Stimulated activated naive CD8-positive, alpha-beta T cell treated with anti-CD3 and anti-CD28 coated beads, Interleukin-15, amount 100 ng/mL, for 72 hours (primary cell): ENCODE measurements around the gene SEM1.
"Not testable (repeated sequence)": the region's sequence is repeated elsewhere in the genome, so short reads cannot be mapped to it uniquely, and the experiment has no call there.

Experiments used
- ATAC-seq: fragments of 150-1000 bp; cut with Tn5 transposase; 2 replicates; pipeline ENCODE4 v1.10.0; 2021; ENCODE audit warnings: mild to moderate bottlenecking, moderate library complexity
- DNase-seq, 2 donors: peaks; one replicate each; pipeline ENCODE4 v3.0.0; 2021 to 2022
- H3K27ac Mint-ChIP-seq, 2 donors: one replicate each; pipeline ENCODE4 v1.8.0; 2022; ENCODE audit warnings: mild to moderate bottlenecking in 2 of 2, mixed read lengths in 2 of 2, moderate library complexity in 2 of 2
- H3K27me3 Mint-ChIP-seq: one replicate; pipeline ENCODE4 v1.8.0; 2022; ENCODE audit warnings: mixed read lengths
- H3K4me1 Mint-ChIP-seq: one replicate; pipeline ENCODE4 v1.8.0; 2022; ENCODE audit warnings: mild to moderate bottlenecking, mixed read lengths
- H3K4me3 Mint-ChIP-seq, 2 donors: one replicate each; pipeline ENCODE4 v1.8.0; 2022; ENCODE audit warnings: mild to moderate bottlenecking in 2 of 2, mixed read lengths in 2 of 2, moderate library complexity in 1 of 2
- H3K9me3 Mint-ChIP-seq, 2 donors: one replicate each; pipeline ENCODE4 v1.8.0; 2022; ENCODE audit warnings: mixed read lengths in 2 of 2

Gene SEM1

GRCh38 chr7:96657347-96658021 lies 52.2 kb downstream of the SEM1 start:
- DNase-seq (no peak), ATAC-seq (no peak)
- peaks cover 4 to 10% of the 10 kb centered on the region in 2 donors for H3K9me3 Mint-ChIP-seq
- no peak overlapping the region for H3K4me3 Mint-ChIP-seq
- no peak overlapping the region for H3K27ac Mint-ChIP-seq
- no peaks in the 10 kb centered on the region for H3K27me3 Mint-ChIP-seq
- H3K4me1 Mint-ChIP-seq: no peaks in the 10 kb centered on the region

DNA sequence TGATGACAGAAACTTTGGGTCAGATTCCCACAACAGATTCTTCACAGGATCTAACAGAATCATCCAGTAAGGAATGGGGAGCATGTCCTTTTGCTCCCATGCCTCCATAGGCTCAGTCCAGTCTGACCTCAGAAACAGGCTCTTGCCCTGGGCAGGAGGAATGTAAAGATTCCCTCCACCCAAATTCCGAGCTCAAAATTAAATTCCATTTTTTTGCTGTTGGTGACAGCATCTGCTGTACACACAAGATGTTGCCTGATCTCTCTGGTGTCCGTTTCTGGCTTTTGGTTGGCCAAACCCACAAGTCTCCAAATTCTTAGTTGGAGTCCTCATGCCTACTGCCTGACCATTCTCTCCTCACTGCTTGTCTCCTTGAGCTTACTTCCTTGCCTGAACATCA lies 53.7 kb downstream of the SEM1 start:
- no peak for ATAC-seq
- no peaks in the 10 kb centered on the region for H3K4me1 Mint-ChIP-seq
- no peak overlapping the region for H3K4me3 Mint-ChIP-seq
- DNase-seq: no peak
- peaks cover 4 to 10% of the 10 kb centered on the region in 2 donors for H3K9me3 Mint-ChIP-seq
- no peak overlapping the region for H3K27ac Mint-ChIP-seq
- H3K27me3 Mint-ChIP-seq: no peaks in the 10 kb centered on the region

GRCh38 chr7:96654630-96655188 lies 54.9 kb downstream of the SEM1 start:
- Mint-ChIP-seq H3K27me3 (no peaks in the 10 kb centered on the region), H3K4me1 (no peaks in the 10 kb centered on the region), H3K9me3 (peaks cover 4 to 10% of the 10 kb centered on the region in 2 donors), H3K4me3 (no peak overlapping the region), H3K27ac (no peak overlapping the region)
- no peak for DNase-seq
- no peak for ATAC-seq

- Mint-ChIP-seq H3K4me3 (no peak overlapping the region), H3K9me3 (peaks cover 4 to 10% of the 10 kb centered on the region in 2 donors), H3K27ac (no peak overlapping the region), H3K4me1 (no peaks in the 10 kb centered on the region), H3K27me3 (no peaks in the 10 kb centered on the region)
- no peak for ATAC-seq
- DNase-seq: no peak
These were observed 59.7 kb downstream of the SEM1 start for GRCh38 chr7:96649981-96650380.

GRCh38 chr7:96648784-96649183 lies 60.9 kb downstream of the SEM1 start:
- ATAC-seq (no peak), DNase-seq (no peak)
- Mint-ChIP-seq H3K4me1 (no peaks in the 10 kb centered on the region), H3K27me3 (no peaks in the 10 kb centered on the region), H3K9me3 (peaks cover 4 to 8% of the 10 kb centered on the region in 2 donors), H3K4me3 (no peak overlapping the region), H3K27ac (no peak overlapping the region)

DNA sequence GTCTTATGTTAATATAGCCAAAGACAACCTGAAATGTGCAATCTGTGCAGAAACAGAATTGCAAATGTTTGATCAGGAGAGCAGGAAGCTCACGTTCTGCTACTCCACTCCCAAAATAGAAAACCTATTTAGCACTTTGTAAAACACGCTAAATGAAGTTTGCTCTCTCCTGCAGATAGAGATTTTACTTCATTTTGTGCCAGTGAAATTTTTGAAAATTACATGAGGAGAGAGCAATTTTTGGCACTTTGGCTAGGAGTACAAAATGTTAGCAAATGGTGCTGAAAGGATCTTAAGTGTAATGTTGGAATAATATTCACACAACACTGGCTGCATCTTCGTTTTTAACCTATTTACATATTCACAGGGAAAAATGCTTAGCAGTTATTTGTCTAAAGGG lies 61.9 kb downstream of the SEM1 start:
- Mint-ChIP-seq H3K4me3 (no peak overlapping the region), H3K27ac (no peak overlapping the region), H3K4me1 (no peaks in the 10 kb centered on the region), H3K9me3 (no peaks in the 10 kb centered on the region), H3K27me3 (no peaks in the 10 kb centered on the region)
- ATAC-seq (no peak), DNase-seq (no peak)

DNA sequence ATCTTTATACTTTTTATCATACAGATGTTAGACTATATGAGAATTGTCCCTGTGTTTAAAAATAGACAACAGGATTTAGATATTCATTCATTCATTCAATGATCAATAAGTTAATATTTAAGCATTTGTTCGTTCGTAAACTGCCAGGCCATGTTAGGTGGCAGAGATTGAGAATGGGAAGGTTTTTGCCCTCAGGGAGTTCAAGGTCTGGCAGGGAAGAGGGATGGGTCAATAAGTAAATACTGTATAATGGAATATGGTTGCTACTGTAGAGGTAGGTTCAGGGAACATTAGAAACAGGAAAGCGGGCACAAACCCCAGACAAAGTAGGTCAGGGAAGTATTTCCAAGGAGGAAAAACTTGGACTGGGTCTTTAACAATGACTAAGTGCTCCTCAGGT lies 64.6 kb downstream of the SEM1 start:
- peak overlapping the region in 1 of 2 donors; percentile 6 for H3K27ac Mint-ChIP-seq
- H3K4me3 Mint-ChIP-seq: no peak overlapping the region
- ATAC-seq: no peak
- no peak for DNase-seq
- H3K4me1 Mint-ChIP-seq: no peaks in the 10 kb centered on the region
- H3K9me3 Mint-ChIP-seq: no peaks in the 10 kb centered on the region
- H3K27me3 Mint-ChIP-seq: no peaks in the 10 kb centered on the region

- ATAC-seq: not testable (repeated sequence)
These were observed 66.2 kb downstream of the SEM1 start for GRCh38 chr7:96643436-96643835.

GRCh38 chr7:96640054-96640453 lies 69.6 kb downstream of the SEM1 start:
- Mint-ChIP-seq H3K27me3 (no peaks in the 10 kb centered on the region), H3K27ac (no peak overlapping the region), H3K9me3 (no peaks in the 10 kb centered on the region), H3K4me3 (no peak overlapping the region), H3K4me1 (no peaks in the 10 kb centered on the region)
- DNase-seq (no peak), ATAC-seq (no peak)

More at GRCh38 chr7:96643436-96643835, 66.2 kb downstream of the SEM1 start:
- DNase-seq, H3K4me1 Mint-ChIP-seq, H3K9me3 Mint-ChIP-seq, H3K4me3 Mint-ChIP-seq, H3K27me3 Mint-ChIP-seq, H3K27ac Mint-ChIP-seq: not testable (repeated sequence)
